HG02678 (cell line): ENCODE data around the gene TNFSF9.
"Not testable (repeated sequence)": the region's sequence is repeated elsewhere in the genome, so short reads cannot be mapped to it uniquely, and the experiment has no call there.

Experiments used
- ATAC-seq: cut with Tn5 transposase; IDR thresholded peaks from one replicate; pipeline ENCODE4 v1.9.1; 2021; ENCODE audit warnings: mild to moderate bottlenecking, moderate library complexity; ENCODE audit not compliant: unreplicated experiment

TNFSF9 gene

DNA sequence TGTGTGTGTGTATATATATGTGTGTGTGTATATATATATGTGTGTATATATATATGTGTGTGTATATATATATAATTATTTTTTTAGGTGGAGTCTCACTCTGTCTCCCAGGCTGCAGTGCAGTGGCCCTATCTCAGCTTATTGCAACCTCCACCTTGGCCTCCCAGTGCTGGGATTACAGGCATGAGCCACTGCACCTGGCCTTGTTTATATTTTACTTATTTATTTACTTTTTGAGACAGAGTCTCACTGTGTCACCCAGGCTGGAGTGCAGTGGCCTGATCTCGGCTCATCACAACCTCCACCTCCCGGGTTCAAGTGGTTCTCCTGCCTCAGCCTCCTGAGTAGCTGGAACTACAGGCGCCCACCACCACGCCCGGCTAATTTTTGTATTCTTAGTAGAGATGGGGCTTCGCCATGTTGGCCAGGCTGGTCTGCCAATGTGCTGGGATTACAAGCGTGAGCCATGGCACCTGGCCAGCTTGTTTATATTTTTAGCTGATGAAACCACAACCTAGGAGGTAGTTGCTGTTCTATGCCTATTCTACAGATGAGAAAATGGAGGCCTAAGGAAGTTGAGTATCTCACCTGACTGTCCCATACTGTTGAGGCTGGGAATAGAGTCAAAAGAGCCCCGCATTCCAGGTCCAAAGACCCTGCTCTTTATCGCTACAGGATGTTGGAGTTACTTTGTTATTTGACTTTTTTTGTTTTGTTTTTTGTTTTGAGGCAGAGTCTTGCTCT is 22.6 kb upstream of the TNFSF9 start:
- ATAC-seq, result not testable (repeated sequence)

- no peak for ATAC-seq
Observed at GRCh38 chr19:6509118-6509971, 21.5 kb upstream of the TNFSF9 start.

DNA sequence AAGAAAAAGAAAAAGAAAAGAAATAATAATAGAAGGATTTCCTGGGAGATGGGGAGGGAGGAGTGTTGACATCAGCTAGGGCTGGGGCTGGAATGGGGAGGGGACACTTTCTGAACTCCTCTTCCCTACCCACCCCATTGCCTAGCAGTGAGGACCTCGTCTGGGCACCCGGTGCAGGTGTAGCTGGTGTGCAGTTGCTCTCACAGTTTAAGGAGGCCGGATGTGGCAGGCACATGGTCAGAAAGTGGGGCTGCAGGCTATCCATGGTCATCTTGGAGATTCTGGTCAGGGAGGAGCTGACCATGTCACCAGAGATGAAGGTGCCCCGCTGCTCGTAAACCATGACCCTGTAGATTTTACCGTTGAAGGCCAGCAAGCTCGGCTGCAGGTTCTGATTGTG is 20.2 kb upstream of the TNFSF9 start:
- ATAC-seq, result no peak

GRCh38 chr19:6514089-6514488 is 16.7 kb upstream of the TNFSF9 start:
- no peak for ATAC-seq

DNA sequence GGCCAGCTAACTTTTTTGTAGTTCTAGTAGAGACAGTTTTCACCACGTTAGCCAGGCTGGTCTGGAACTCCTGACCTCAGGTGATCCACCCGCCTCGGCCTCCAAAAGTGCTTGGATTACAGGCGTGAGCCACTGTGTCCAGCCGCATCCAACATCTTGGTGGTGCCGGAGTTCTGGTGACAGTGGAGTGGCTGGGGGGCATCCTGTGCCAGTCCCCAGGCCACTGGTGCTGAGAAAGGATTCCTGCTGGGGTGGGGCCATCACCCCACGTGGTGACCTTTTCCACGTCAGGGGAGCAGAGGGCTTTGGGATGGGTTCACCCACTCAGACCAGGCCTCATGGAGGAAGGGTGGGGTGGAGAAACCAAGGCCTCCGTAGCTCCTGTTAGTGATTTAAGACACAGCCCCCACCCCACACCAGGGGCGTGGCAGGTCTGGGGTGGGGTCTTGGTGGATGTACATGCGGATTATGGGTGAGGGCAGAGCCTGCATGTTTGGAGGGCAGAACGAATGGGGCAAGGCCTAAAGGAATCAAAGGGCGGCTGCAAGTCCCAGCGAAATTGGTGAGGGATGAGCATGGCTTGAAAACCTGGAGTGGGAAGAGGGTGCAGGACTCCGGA is 15.8 kb upstream of the TNFSF9 start:
- no peak for ATAC-seq

DNA sequence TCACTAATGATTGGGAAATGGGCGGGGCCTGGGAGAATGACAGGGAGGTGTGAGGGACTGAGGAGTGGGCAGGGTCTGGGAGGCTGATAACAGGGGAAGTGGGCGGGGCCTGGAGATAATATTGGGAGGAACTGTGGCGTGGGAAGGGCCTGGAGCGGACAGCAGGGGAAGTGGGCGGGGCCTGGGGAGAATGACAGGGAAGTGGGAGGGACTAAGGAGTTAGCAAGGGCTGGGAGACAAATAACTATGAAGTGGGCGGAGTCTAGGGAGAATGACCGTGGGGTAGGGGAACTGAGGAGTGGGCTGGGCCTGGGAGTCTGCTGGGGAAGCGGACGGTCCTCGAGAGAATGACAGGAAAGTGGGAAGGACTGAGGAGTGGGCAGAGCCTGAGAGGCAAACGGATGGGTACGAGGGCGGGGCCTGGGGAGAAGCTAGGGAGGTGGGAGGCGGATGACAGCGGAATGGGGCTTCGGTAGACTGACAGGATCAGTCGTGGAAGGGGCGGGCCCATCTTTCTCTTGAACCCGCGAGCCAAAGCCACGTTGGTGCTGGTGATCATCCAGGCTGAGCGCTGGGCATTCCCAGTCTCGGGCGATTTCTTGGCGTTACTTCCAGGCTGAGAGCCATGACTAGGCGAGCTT is 14.7 kb upstream of the TNFSF9 start:
- ATAC-seq, result peak; percentile 42

- peak; percentile 44 for ATAC-seq
Observed at GRCh38 chr19:6516659-6517291, 14.1 kb upstream of the TNFSF9 start.

GRCh38 chr19:6518145-6518911 is 12.5 kb upstream of the TNFSF9 start:
- ATAC-seq, result no peak

GRCh38 chr19:6519289-6519688 is 11.5 kb upstream of the TNFSF9 start:
- ATAC-seq, result no peak

DNA sequence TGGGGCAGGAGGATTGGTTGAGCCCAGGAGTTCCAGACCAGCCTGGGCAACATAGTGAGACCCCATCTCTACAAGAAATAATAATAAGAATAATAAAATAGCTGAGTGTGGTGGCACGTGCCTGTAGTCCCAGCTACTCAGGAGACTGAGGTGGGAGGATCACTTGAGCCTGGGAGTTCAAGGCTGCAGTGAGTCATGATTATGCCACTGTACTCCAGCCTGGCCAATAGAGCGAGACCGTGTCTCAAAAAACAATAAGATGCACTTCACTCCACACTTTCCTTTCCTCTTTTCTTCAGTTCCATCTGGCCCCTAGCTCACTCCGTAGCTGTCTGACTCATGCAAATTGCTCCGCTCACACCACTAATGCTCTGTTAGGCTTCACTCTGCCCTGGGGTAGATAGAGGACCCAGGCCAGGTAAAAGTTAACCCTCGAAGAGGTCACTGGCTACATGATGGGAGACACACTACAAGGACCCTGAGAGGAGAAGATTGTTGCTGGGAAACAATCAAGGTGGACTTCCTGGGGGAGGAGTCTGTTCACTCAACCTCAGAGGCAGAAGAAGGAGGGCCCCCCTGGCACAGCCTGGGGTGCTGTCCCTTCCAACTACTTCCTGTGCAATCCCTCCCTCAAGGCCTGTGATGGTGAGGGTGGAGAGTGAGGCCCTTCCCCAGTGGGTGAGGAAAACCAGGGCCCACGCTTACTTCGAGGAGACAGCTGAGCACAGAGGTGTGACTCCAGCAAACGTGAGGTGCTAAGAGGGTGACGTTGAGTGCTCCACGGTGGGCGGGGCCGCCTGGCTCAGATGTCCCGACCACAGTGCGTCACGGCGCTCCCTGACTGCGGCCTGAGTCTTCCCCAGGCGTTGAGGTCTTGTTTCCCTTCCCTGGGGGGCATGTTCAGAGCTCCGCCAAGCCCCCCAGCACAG is 8.8 kb upstream of the TNFSF9 start:
- ATAC-seq, result peak; percentile 40

DNA sequence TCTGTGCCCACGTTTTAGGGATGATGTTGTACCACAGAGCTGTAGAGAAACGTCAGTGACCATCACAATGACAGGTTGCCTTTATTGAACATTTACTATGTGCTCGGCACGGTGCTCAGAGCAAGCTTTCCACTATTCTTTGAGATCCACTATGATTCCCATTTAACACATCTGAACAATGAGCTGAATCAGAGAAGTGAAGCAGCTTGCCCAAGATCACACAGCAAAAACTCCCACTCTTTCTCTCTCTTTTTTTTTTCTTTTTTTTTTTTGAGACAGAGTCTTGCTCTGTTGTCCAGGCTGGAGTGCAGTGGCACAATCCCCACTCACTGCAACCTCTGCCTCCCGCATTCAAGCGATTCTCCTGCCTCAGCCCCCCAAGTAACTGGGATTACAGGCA is 8.1 kb upstream of the TNFSF9 start:
- no peak for ATAC-seq

- ATAC-seq, result no peak
Observed at GRCh38 chr19:6524311-6524710, 6.5 kb upstream of the TNFSF9 start.

DNA sequence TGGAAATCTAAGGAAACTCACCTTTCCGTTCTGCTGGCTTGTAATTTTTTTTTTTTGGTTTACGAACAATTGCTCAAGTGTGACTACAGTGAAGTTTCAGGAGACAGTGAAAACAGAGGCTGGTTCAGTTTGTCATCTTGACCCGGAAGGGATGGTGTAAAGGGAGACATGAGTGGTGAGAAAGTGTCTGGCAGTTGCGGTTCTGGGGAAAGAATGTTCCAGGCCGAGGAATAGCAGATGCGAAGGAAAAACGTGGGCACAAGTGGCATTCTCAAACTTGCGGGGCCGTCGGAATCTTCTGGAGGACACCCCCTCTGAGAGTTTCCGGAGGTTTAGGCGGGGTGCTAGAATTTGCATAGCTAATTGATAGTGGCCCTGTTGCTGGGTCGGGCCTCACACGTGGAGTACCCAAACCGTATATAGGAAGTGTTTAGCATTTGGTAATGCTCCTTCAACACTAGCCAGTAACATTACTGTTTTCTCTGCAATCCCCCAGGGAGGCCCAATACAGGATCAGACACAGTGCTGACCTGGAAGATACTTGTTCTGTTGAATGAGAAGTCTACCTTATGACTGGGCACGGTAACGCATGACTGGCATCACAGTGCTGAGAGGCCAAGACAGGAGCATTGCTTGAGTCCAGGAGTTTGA is 2.8 kb upstream of the TNFSF9 start:
- ATAC-seq, result peak; percentile 48

DNA sequence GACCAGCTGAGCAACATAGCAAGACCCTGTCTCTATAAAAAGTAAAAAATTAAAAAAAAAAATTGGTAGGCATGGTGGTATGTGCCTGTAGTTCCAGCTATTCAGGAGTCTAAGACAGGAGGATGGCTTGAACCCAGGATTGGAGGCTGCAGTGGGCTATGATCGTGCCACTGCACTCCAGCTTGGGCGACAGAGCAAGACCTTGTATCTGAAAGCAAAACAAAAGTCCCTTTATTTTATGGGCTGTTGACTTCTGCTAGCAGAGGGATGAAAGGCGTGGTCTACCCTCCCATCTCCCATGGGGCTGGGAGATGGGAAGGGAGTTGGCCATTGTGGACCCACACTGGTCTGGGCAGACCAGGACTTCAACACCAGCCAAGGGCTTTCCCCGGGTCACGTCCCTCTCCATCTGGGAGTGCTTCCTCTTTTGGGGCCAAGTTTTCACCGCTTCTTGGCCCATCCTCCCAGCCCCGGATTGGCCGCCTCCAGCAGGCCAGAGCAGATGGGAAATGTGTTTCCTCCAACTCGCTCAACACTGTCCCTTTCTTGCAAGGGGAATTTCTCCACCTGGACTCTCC is 2.2 kb upstream of the TNFSF9 start:
- no peak for ATAC-seq

DNA sequence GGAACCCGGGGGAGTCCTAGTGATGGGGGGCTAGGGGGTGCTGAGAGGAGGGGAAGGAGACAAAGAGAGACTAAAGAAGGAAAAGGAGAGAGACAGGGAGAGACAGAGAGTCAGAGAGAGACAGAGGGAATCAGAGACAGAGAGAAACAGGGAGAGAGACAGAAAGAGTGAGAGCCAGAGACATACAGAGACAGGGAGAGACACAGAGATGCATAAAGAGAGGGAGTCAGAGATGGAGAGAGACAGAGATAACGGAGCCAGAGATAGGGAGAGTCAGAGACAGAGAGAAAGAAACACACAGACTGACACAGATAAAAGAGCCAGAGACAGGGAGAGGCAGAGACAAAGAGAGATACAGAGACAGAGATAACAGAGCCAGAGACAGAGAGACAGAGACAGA is 1.5 kb upstream of the TNFSF9 start:
- no peak for ATAC-seq

DNA sequence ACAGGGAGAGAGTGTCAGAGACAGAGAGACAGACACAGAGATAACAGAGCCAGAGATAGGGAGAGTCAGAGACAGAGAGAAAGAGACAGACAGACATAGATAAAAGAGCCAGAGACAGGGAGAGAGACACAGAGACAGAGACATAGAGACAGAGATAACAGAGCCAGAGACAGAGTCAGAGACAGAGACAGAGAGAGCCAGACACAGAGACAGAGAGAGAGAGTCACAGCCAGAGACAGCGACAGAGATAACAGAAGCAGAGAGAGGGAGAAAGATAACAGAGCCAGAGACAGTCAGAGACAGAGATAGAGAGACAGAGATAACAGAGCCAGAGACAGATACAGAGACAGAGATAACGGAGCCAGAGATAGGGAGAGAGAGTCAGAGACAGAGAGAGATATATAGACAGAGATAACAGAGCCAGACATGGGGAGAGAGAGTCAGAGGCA is 865 bp upstream of the TNFSF9 start:
- ATAC-seq, result no peak

DNA sequence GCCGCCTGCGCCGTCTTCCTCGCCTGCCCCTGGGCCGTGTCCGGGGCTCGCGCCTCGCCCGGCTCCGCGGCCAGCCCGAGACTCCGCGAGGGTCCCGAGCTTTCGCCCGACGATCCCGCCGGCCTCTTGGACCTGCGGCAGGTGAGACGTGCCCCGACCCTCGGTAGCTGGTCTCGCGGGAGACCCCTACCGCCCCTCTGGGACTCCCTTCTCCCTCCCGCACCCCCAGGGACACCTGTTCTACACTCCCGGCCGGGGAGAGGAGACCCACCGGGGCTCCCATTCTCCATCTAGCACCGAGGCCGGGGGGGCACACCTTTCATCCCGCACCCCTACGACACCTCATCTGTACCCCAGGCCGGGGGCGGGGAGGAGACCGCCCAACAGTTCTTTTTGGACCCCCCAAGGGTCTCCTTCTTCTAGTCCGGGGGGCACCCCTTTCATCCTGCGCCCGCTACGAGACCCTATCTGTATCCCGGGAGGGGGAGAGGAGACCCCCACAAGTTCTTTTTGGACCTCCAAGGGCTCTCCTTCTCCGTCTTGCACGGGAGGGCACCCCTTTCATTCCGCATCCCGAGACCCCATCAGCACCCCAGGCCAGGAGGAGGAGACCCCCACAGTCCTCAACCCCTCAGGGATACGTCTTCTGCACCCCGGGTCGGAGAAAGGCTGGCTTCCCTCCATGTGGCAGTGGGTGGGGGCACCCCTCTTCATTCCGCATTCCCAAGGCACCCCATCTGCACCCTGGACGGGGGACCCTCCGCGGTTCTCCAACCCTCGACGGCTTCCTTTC is 533 bp downstream of the TNFSF9 start:
- no peak for ATAC-seq

- no peak for ATAC-seq
Observed at GRCh38 chr19:6531956-6532243, 1.1 kb downstream of the TNFSF9 start.
